ENCODE results near the gene NR2F2. TPM values are rescaled to one million over a fixed set of nuclear protein-coding genes. Genes with fewer than 3 reads are reported as not detected.

NR2F2 gene
- total and polyA plus RNA-seq, 2 experiments from 2014 or later, result 0.16 TPM; not detected in 1

- Histone ChIP-seq H3K4me3 (peak overlapping the region; percentile 37), H3K36me3 (ENCODE audit: insufficient read depth) (no peaks in the 10 kb centered on the region), H3F3A (replicated peaks; ENCODE audit: low read depth) (peaks cover 23% of the 10 kb centered on the region), H4K20me1 (replicated peaks; ENCODE audit: insufficient read depth) (0 out of 2 replicates have a peak, but pooled peaks cover 5% of the 10 kb centered on the region), H3K4me1 (ENCODE audit: insufficient read depth) (peaks cover 81% of the 10 kb centered on the region), H2AFZ (no peak overlapping the region), H3K79me2 (replicated peaks; ENCODE audit: insufficient read depth) (no peaks in the 10 kb centered on the region), H3K9me2 (ENCODE audit: insufficient read depth) (no peaks in the 10 kb centered on the region), H3K4me2 (peak overlapping the region; percentile 73), H3K27me3 (ENCODE audit: insufficient read depth) (peaks cover 96% of the 10 kb centered on the region), H3K27ac (ENCODE audit: low read depth) (no peak overlapping the region)
- peak; percentile 13 for DNase-seq (ENCODE audit: low spot score)
- H3K4me1 Mint-ChIP-seq, result peaks cover 73% of the 10 kb centered on the region
- peaks cover 3% of the 10 kb centered on the region for H3K9me3 Mint-ChIP-seq
- H3K36me3 Mint-ChIP-seq (ENCODE audit: low read depth), result no peaks in the 10 kb centered on the region
- H3K4me3 Mint-ChIP-seq, result no peak overlapping the region; the same call in 2 of the 3 replicates
- no peak for TF ChIP-seq STAT1 (IDR thresholded peaks at IDR 0.05; ENCODE audit: unreplicated experiment)
- no peak for TF ChIP-seq ZNF331 (CRISPR knock-in tag; IDR thresholded peaks at IDR 0.05; ENCODE audit: low read depth)
- TF ChIP-seq NANOG (IDR thresholded peaks at IDR 0.05; ENCODE audit: borderline replicate concordance), result no peak
- TF ChIP-seq POLR2AphosphoS5 (IDR thresholded peaks at IDR 0.05; ENCODE audit: low read depth), result no peak
- no peak for TF ChIP-seq ZNF114 (CRISPR knock-in tag; IDR thresholded peaks at IDR 0.05)
- no peak for TF ChIP-seq ZNF462 (CRISPR knock-in tag; IDR thresholded peaks at IDR 0.05)
- no peak for TF ChIP-seq JUNB (IDR thresholded peaks at IDR 0.05; ENCODE audit: unreplicated experiment)
- TF ChIP-seq ETS1 (IDR thresholded peaks at IDR 0.05), result no peak
- no peak for TF ChIP-seq EZH2phosphoT487 (IDR thresholded peaks at IDR 0.05; ENCODE audit: unreplicated experiment)
- TF ChIP-seq REST (IDR thresholded peaks at IDR 0.05; ENCODE audit: unreplicated experiment), result no peak
- TF ChIP-seq EZH2 (IDR thresholded peaks at IDR 0.05; ENCODE audit: low read depth, unreplicated experiment), result no peak
- TF ChIP-seq CREB1 (CRISPR knock-in tag; IDR thresholded peaks at IDR 0.05; ENCODE audit: low read depth), result no peak
- TF ChIP-seq CTCF (conservative IDR thresholded peaks at IDR 0.05; ENCODE audit: low read depth in 2 of 2), result no peak
- H3K27ac Mint-ChIP-seq, result no peak overlapping the region
- H3K27me3 Mint-ChIP-seq (ENCODE audit: insufficient read depth, low read depth, poor library complexity), result peaks cover 96% of the 10 kb centered on the region
- ATAC-seq, result no peak
Observed at GRCh38 chr15:96336108-96336595, 5.7 kb downstream of the NR2F2 start.
